HepG2 (cell line): ENCODE data around the gene CTNND2. TPM values are rescaled to one million over a fixed set of nuclear protein-coding genes. Genes with fewer than 3 reads are reported as not detected.

ENCODE experiments used
- ATAC-seq: fragments of 200-7000 bp; cut with Tn5 transposase; 3 replicates; pipeline ENCODE4 v1.9.1; 2020; ENCODE audit warnings: mild to moderate bottlenecking, moderate library complexity
- BruUV-seq: library from RNA; stranded (reverse); fragments of 400-500 nt; replicated peaks from 2 replicates; lab custom pipeline; 2021; lab: Mats Ljungman, UMichigan
- CTCF ChIA-PET: fragments of 300-600 bp; formaldehyde crosslinking; extraction: SDS; loops from one replicate; lab custom pipeline; 2021; ENCODE audit warnings: low total read pairs, inconsistent platforms, low intra/inter-chr PET ratio; lab: Yijun Ruan, JAX
- POLR2A ChIA-PET: fragments of 350-600 bp; sonication (Branson Sonifier 250); formaldehyde crosslinking; loops from one replicate; lab custom pipeline; 2020; ENCODE audit warnings: antibody characterized with exemption, inconsistent platforms; lab: Yijun Ruan, JAX
- DNase-seq: peaks from one replicate; pipeline ENCODE4 v3.0.0-alpha.2; 2015; ENCODE audit warnings: low spot score
- FAIRE-seq: peaks from 3 replicates; lab custom pipeline; 2011; peaks lifted over from hg19 to GRCh38; lab: Jason Lieb, UNC
- H2AFZ ChIP-seq: one replicate; pipeline ENCODE4 v1.6.1; 2011; ENCODE audit warnings: low read length, inconsistent platforms
- H3K27ac ChIP-seq: fragments of 300-600 bp; 3 replicates; pipeline ENCODE4 v1.8.0; 2011; ENCODE audit warnings: mixed run types, mild to moderate bottlenecking, mixed read lengths, low read length, inconsistent platforms; ENCODE audit not compliant: insufficient read depth; ENCODE audit errors: extremely low read length
- H3K27me3 ChIP-seq, 2 experiments: fragments of 200-600 bp in 1 of 2; 2 replicates in 1 of 2; 3 replicates in 1 of 2; pipeline versions ENCODE4 v1.6.0 to v1.8.0; 2011; ENCODE audit warnings: low read length in 2 of 2, mild to moderate bottlenecking in 2 of 2, moderate library complexity in 2 of 2, inconsistent platforms in 1 of 2; ENCODE audit not compliant: insufficient read depth in 2 of 2, control insufficient read depth in 1 of 2
- H3K36me3 ChIP-seq, 2 experiments: fragments of 200-600 bp in 1 of 2; replicated peaks in 1 of 2; 2 replicates in 1 of 2; 3 replicates in 1 of 2; pipeline versions ENCODE4 v1.5.1 to v1.8.0; 2011; ENCODE audit warnings: low read length in 2 of 2, inconsistent platforms in 1 of 2; ENCODE audit not compliant: insufficient read depth in 2 of 2, control insufficient read depth in 1 of 2
- H3K4me1 ChIP-seq: 2 replicates; pipeline ENCODE4 v1.5.1; 2012; ENCODE audit warnings: low read length, inconsistent platforms; ENCODE audit not compliant: insufficient read depth
- H3K4me2 ChIP-seq: 2 replicates; pipeline ENCODE4 v1.6.0; 2011; ENCODE audit warnings: low read depth, low read length, inconsistent platforms
- H3K4me3 ChIP-seq, 3 experiments: fragments of 200-600 bp in 1 of 3; sonication (generic), shearing (Covaris generic) in 1 of 3; replicated peaks in 1 of 3; 2 replicates each; pipeline ENCODE4 v1.5.1; 2011 to 2016; ENCODE audit warnings: low read length in 3 of 3, inconsistent platforms in 2 of 3, low read depth in 2 of 3, mild to moderate bottlenecking in 2 of 3, control low read depth in 1 of 3, mixed read lengths in 1 of 3; ENCODE audit not compliant: insufficient read depth in 1 of 3
- H3K79me2 ChIP-seq: one replicate; pipeline ENCODE4 v1.6.1; 2011; ENCODE audit warnings: low read length, inconsistent platforms; ENCODE audit not compliant: insufficient read depth
- H3K9ac ChIP-seq: 2 replicates; pipeline ENCODE4 v1.6.0; 2011; ENCODE audit warnings: mild to moderate bottlenecking, low read depth, low read length, inconsistent platforms; ENCODE audit not compliant: insufficient read depth
- H3K9me3 ChIP-seq: 2 replicates; pipeline ENCODE4 v1.5.1; 2012; ENCODE audit warnings: mild to moderate bottlenecking, low read length
- H4K20me1 ChIP-seq: 2 replicates; pipeline ENCODE4 v1.6.0; 2011; ENCODE audit warnings: inconsistent platforms, mild to moderate bottlenecking, low read length, moderate library complexity; ENCODE audit not compliant: insufficient read depth
- SALL2 ChIP-seq: sonication (generic); formaldehyde crosslinking; IDR thresholded peaks from 2 replicates; pipeline ENCODE4 v1.8.1; 2023; ENCODE audit warnings: mild to moderate bottlenecking, missing genetic modification reagents, inconsistent platforms
- TBX2 ChIP-seq: sonication (generic); formaldehyde crosslinking; IDR thresholded peaks from 2 replicates; pipeline ENCODE4 v1.5.0; 2020; ENCODE audit warnings: missing genetic modification reagents, mild to moderate bottlenecking, borderline replicate concordance
- ZFP36 ChIP-seq: fragments of 150-350 bp; IDR thresholded peaks from 2 replicates; pipeline ENCODE4 v1.6.1; 2018; ENCODE audit warnings: borderline replicate concordance, low read length, low read depth; ENCODE audit not compliant: partially characterized antibody
- ZNF275 ChIP-seq: sonication (generic); formaldehyde crosslinking; IDR thresholded peaks from 2 replicates; pipeline ENCODE4 v1.8.0; 2022; ENCODE audit warnings: missing genetic modification reagents, mild to moderate bottlenecking, inconsistent platforms, borderline replicate concordance
- WGBS: methylation state at CpG from one replicate; pipeline ENCODE4 v1.1.6; 2017; ENCODE audit warnings: low lambda C conversion rate; 5-methylcytosine and 5-hydroxymethylcytosine counted together
- in situ Hi-C: cut with HindIII; loops from 2 replicates; pipeline ENCODE4 v1.10.0; 2017; ENCODE audit warnings: low pct_unique_long_range_greater_than_20kb; ENCODE audit not compliant: extremely low pct_ligation_motif_present
- intact Hi-C: fragments of 100-400 bp; cut with micrococcal nuclease; formaldehyde crosslinking; loops from one replicate; pipeline ENCODE4 v1.10.0; 2022; ENCODE audit not compliant: unreplicated experiment
- polyA plus RNA-seq, 8 experiments: library from polyadenylated mRNA; depleted of rRNA in 3 of 8; stranded (reverse) in 7 of 8; unstranded in 1 of 8; fragments of >200 nt; fragmentation: Illumina TruSeq in 4 of 8; extraction: Trizol in 4 of 8; gene quantifications; 2 replicates each; pipeline versions ENCODE4 v1.2.1 to v1.2.3, GENCODE V29; 2011 to 2016; ENCODE audit warnings: low read depth in 4 of 8, missing spikeins in 1 of 8, mixed read lengths in 1 of 8; ENCODE audit not compliant: insufficient read depth in 1 of 8
- total RNA-seq, 5 experiments: library from RNA; depleted of rRNA; stranded (reverse); fragments of >200 nt; fragmentation: Illumina TruSeq; extraction: Trizol; gene quantifications; 2 replicates each; pipeline ENCODE4 v1.2.3, GENCODE V29; 2016; ENCODE audit warnings: low read depth in 1 of 5
- TF ChIP-seq, protein P1 (sequence below): sonication (generic); formaldehyde crosslinking; IDR thresholded peaks from 2 replicates; pipeline ENCODE4 v1.4.0; 2020; ENCODE audit warnings: missing genetic modification reagents, borderline replicate concordance
- TF ChIP-seq, protein P2 (sequence below): sonication (generic); formaldehyde crosslinking; IDR thresholded peaks from 2 replicates; pipeline ENCODE4 v1.5.1; 2020; ENCODE audit warnings: mild to moderate bottlenecking, missing genetic modification reagents, moderate library complexity
- TF ChIP-seq, protein P3 (sequence below): sonication (generic); formaldehyde crosslinking; IDR thresholded peaks from 2 replicates; pipeline ENCODE4 v1.5.1; 2020; ENCODE audit warnings: mild to moderate bottlenecking, moderate library complexity, missing genetic modification reagents
- TF ChIP-seq, protein P4 (sequence below): sonication (generic); formaldehyde crosslinking; IDR thresholded peaks from 2 replicates; pipeline ENCODE4 v1.4.0; 2020; ENCODE audit warnings: mild to moderate bottlenecking, missing genetic modification reagents, borderline replicate concordance

The CTNND2 gene
- total and polyA plus RNA-seq, 2 of the 13 experiments (the other 11 are each of a cell fraction or from before 2014, with no cell fraction given), result not detected

- no peak for TF ChIP-seq TBX2 (CRISPR knock-in tag)
- TF ChIP-seq ZNF275, result no peak
- TF ChIP-seq, protein P1, sequence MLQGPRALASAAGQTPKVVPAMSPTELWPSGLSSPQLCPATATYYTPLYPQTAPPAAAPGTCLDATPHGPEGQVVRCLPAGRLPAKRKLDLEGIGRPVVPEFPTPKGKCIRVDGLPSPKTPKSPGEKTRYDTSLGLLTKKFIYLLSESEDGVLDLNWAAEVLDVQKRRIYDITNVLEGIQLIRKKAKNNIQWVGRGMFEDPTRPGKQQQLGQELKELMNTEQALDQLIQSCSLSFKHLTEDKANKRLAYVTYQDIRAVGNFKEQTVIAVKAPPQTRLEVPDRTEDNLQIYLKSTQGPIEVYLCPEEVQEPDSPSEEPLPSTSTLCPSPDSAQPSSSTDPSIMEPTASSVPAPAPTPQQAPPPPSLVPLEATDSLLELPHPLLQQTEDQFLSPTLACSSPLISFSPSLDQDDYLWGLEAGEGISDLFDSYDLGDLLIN, result no peak
- TF ChIP-seq, protein P2, sequence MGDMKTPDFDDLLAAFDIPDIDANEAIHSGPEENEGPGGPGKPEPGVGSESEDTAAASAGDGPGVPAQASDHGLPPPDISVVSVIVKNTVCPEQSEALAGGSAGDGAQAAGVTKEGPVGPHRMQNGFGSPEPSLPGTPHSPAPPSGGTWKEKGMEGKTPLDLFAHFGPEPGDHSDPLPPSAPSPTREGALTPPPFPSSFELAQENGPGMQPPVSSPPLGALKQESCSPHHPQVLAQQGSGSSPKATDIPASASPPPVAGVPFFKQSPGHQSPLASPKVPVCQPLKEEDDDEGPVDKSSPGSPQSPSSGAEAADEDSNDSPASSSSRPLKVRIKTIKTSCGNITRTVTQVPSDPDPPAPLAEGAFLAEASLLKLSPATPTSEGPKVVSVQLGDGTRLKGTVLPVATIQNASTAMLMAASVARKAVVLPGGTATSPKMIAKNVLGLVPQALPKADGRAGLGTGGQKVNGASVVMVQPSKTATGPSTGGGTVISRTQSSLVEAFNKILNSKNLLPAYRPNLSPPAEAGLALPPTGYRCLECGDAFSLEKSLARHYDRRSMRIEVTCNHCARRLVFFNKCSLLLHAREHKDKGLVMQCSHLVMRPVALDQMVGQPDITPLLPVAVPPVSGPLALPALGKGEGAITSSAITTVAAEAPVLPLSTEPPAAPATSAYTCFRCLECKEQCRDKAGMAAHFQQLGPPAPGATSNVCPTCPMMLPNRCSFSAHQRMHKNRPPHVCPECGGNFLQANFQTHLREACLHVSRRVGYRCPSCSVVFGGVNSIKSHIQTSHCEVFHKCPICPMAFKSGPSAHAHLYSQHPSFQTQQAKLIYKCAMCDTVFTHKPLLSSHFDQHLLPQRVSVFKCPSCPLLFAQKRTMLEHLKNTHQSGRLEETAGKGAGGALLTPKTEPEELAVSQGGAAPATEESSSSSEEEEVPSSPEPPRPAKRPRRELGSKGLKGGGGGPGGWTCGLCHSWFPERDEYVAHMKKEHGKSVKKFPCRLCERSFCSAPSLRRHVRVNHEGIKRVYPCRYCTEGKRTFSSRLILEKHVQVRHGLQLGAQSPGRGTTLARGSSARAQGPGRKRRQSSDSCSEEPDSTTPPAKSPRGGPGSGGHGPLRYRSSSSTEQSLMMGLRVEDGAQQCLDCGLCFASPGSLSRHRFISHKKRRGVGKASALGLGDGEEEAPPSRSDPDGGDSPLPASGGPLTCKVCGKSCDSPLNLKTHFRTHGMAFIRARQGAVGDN (CRISPR knock-in tag), result no peak
These were observed 27.4 kb upstream of the CTNND2 start (continued) for GRCh38 chr5:11931638-11932037.

- intact Hi-C loops, result no loop called here
- no peak for DNase-seq
- H3K27ac ChIP-seq, result no peak overlapping the region
- no peaks in the 10 kb centered on the region for H3K36me3 ChIP-seq
- POLR2A ChIA-PET, result no interaction called here
- no peak overlapping the region for H3K9ac ChIP-seq
- ATAC-seq, result no peak
- CTCF ChIA-PET, result no interaction called here
- no peak for FAIRE-seq
- H3K27me3 ChIP-seq, result no peaks in the 10 kb centered on the region
- H3K9me3 ChIP-seq, result peaks cover 16% of the 10 kb centered on the region
- no peak overlapping the region for H3K4me2 ChIP-seq
- BruUV-seq, result no TSS peak
- H4K20me1 ChIP-seq, result no peaks in the 10 kb centered on the region
- WGBS, result 9% methylated on average over 3 of the region's 4 CpGs
- H2AFZ ChIP-seq, result no peak overlapping the region
- no peaks in the 10 kb centered on the region for H3K79me2 ChIP-seq
- H3K4me3 ChIP-seq, result no peak overlapping the region
- no peaks in the 10 kb centered on the region for H3K4me1 ChIP-seq
- in situ Hi-C loops, result no loop called here
- TF ChIP-seq, protein P3, sequence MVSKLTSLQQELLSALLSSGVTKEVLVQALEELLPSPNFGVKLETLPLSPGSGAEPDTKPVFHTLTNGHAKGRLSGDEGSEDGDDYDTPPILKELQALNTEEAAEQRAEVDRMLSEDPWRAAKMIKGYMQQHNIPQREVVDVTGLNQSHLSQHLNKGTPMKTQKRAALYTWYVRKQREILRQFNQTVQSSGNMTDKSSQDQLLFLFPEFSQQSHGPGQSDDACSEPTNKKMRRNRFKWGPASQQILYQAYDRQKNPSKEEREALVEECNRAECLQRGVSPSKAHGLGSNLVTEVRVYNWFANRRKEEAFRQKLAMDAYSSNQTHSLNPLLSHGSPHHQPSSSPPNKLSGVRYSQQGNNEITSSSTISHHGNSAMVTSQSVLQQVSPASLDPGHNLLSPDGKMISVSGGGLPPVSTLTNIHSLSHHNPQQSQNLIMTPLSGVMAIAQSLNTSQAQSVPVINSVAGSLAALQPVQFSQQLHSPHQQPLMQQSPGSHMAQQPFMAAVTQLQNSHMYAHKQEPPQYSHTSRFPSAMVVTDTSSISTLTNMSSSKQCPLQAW, result no peak
- no peak for TF ChIP-seq ZFP36
- TF ChIP-seq SALL2, result no peak
- TF ChIP-seq, protein P4, sequence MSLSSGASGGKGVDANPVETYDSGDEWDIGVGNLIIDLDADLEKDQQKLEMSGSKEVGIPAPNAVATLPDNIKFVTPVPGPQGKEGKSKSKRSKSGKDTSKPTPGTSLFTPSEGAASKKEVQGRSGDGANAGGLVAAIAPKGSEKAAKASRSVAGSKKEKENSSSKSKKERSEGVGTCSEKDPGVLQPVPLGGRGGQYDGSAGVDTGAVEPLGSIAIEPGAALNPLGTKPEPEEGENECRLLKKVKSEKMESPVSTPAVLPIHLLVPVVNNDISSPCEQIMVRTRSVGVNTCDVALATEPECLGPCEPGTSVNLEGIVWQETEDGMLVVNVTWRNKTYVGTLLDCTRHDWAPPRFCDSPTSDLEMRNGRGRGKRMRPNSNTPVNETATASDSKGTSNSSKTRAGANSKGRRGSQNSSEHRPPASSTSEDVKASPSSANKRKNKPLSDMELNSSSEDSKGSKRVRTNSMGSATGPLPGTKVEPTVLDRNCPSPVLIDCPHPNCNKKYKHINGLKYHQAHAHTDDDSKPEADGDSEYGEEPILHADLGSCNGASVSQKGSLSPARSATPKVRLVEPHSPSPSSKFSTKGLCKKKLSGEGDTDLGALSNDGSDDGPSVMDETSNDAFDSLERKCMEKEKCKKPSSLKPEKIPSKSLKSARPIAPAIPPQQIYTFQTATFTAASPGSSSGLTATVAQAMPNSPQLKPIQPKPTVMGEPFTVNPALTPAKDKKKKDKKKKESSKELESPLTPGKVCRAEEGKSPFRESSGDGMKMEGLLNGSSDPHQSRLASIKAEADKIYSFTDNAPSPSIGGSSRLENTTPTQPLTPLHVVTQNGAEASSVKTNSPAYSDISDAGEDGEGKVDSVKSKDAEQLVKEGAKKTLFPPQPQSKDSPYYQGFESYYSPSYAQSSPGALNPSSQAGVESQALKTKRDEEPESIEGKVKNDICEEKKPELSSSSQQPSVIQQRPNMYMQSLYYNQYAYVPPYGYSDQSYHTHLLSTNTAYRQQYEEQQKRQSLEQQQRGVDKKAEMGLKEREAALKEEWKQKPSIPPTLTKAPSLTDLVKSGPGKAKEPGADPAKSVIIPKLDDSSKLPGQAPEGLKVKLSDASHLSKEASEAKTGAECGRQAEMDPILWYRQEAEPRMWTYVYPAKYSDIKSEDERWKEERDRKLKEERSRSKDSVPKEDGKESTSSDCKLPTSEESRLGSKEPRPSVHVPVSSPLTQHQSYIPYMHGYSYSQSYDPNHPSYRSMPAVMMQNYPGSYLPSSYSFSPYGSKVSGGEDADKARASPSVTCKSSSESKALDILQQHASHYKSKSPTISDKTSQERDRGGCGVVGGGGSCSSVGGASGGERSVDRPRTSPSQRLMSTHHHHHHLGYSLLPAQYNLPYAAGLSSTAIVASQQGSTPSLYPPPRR (CRISPR knock-in tag), result no peak
These were observed 24.7 kb upstream of the CTNND2 start for GRCh38 chr5:11928909-11929308.
